ENCODE results near the gene CDH15.

- TF ChIP-seq, protein P1, sequence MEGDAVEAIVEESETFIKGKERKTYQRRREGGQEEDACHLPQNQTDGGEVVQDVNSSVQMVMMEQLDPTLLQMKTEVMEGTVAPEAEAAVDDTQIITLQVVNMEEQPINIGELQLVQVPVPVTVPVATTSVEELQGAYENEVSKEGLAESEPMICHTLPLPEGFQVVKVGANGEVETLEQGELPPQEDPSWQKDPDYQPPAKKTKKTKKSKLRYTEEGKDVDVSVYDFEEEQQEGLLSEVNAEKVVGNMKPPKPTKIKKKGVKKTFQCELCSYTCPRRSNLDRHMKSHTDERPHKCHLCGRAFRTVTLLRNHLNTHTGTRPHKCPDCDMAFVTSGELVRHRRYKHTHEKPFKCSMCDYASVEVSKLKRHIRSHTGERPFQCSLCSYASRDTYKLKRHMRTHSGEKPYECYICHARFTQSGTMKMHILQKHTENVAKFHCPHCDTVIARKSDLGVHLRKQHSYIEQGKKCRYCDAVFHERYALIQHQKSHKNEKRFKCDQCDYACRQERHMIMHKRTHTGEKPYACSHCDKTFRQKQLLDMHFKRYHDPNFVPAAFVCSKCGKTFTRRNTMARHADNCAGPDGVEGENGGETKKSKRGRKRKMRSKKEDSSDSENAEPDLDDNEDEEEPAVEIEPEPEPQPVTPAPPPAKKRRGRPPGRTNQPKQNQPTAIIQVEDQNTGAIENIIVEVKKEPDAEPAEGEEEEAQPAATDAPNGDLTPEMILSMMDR (conservative IDR thresholded peaks at IDR 0.05; ENCODE audit: low read depth, low read length): no peak
- no peak for TF ChIP-seq EZH2 (IDR thresholded peaks at IDR 0.05; ENCODE audit: low read length, unreplicated experiment)
- TF ChIP-seq EZH2phosphoT487 (IDR thresholded peaks at IDR 0.05; ENCODE audit: borderline replicate concordance, low read length): no peak
These were observed 12.6 kb downstream of the CDH15 start for GRCh38 chr16:89183975-89184676.
